Astrocyte (in vitro differentiated cells and primary cell): ENCODE results near the gene NSUN6. TPM values are rescaled to one million over a fixed set of nuclear protein-coding genes. Genes with fewer than 3 reads are reported as not detected.
"Not testable (repeated sequence)": the region's sequence is repeated elsewhere in the genome, so short reads cannot be mapped to it uniquely, and the experiment has no call there.

ENCODE experiments used
- DNase-seq: peaks from one replicate; pipeline ENCODE4 v3.0.0-alpha.2; 2010; ENCODE audit warnings: low read depth
- FAIRE-seq: peaks from 2 replicates; lab custom pipeline; 2011; peaks lifted over from hg19 to GRCh38; lab: Jason Lieb, UNC
- H2AFZ ChIP-seq: 2 replicates; pipeline ENCODE4 v1.6.0; 2012; ENCODE audit warnings: low read depth, low read length, inconsistent platforms
- H3K27ac ChIP-seq: 2 replicates; pipeline ENCODE4 v1.5.1; 2011; ENCODE audit warnings: low read depth, low read length, inconsistent platforms
- H3K27me3 ChIP-seq: 2 replicates; pipeline ENCODE4 v1.6.0; 2011; ENCODE audit warnings: low read length, inconsistent platforms; ENCODE audit not compliant: insufficient read depth
- H3K36me3 ChIP-seq: 2 replicates; pipeline ENCODE4 v1.5.1; 2011; ENCODE audit warnings: low read length, inconsistent platforms; ENCODE audit not compliant: insufficient read depth
- H3K4me1 ChIP-seq: 2 replicates; pipeline ENCODE4 v1.5.1; 2011; ENCODE audit warnings: low read length, inconsistent platforms; ENCODE audit not compliant: insufficient read depth
- H3K4me2 ChIP-seq: 2 replicates; pipeline ENCODE4 v1.6.0; 2012; ENCODE audit warnings: low read length, inconsistent platforms
- H3K4me3 ChIP-seq: 2 replicates; pipeline ENCODE4 v1.5.1; 2011; ENCODE audit warnings: low read depth, mild to moderate bottlenecking, low read length, inconsistent platforms; ENCODE audit not compliant: insufficient read depth
- H3K79me2 ChIP-seq: 2 replicates; pipeline ENCODE4 v1.6.0; 2012; ENCODE audit warnings: mild to moderate bottlenecking, low read length, inconsistent platforms; ENCODE audit not compliant: insufficient read depth
- H3K9ac ChIP-seq: 2 replicates; pipeline ENCODE4 v1.6.0; 2012; ENCODE audit warnings: mild to moderate bottlenecking, low read length, inconsistent platforms
- H3K9me3 ChIP-seq: 2 replicates; pipeline ENCODE4 v1.5.1; 2012; ENCODE audit warnings: low read depth, mild to moderate bottlenecking, low read length, inconsistent platforms; ENCODE audit not compliant: insufficient read depth
- H4K20me1 ChIP-seq: 2 replicates; pipeline ENCODE4 v1.6.0; 2012; ENCODE audit warnings: low read length, inconsistent platforms; ENCODE audit not compliant: insufficient read depth
- H3K27ac Mint-ChIP-seq: one replicate; pipeline ENCODE4 v1.8.0; 2021; ENCODE audit warnings: mild to moderate bottlenecking, mixed read lengths; ENCODE audit not compliant: unreplicated experiment
- H3K27me3 Mint-ChIP-seq: one replicate; pipeline ENCODE4 v1.8.0; 2021; ENCODE audit warnings: low read depth, mixed read lengths; ENCODE audit not compliant: unreplicated experiment
- H3K36me3 Mint-ChIP-seq: one replicate; pipeline ENCODE4 v1.8.0; 2021; ENCODE audit warnings: low read depth, mixed read lengths; ENCODE audit not compliant: unreplicated experiment
- H3K4me1 Mint-ChIP-seq: one replicate; pipeline ENCODE4 v1.8.0; 2021; ENCODE audit warnings: low read depth, mixed read lengths; ENCODE audit not compliant: unreplicated experiment
- H3K4me3 Mint-ChIP-seq: one replicate; pipeline ENCODE4 v1.8.0; 2021; ENCODE audit warnings: mild to moderate bottlenecking, moderate library complexity, mixed read lengths; ENCODE audit not compliant: unreplicated experiment
- H3K9me3 Mint-ChIP-seq: one replicate; pipeline ENCODE4 v1.8.0; 2021; ENCODE audit warnings: mild to moderate bottlenecking, mixed read lengths; ENCODE audit not compliant: unreplicated experiment
- CTCF ChIP-seq: IDR thresholded peaks from 2 replicates; pipeline ENCODE4 v1.5.1; 2011; ENCODE audit warnings: low read depth, mild to moderate bottlenecking, inconsistent platforms, low read length, moderate library complexity; ENCODE audit not compliant: insufficient read depth
- EZH2 ChIP-seq: IDR thresholded peaks from 2 replicates; pipeline ENCODE4 v1.6.1; 2012; ENCODE audit warnings: mild to moderate bottlenecking, low read length, inconsistent platforms; ENCODE audit not compliant: insufficient read depth
- total RNA-seq: library from RNA; stranded (reverse); gene quantifications from 2 replicates; pipeline ENCODE4 v1.2.1, GENCODE V29; 2021

NSUN6 gene
- total RNA-seq, 1 donor from 2014 or later: 7.3 TPM

DNA sequence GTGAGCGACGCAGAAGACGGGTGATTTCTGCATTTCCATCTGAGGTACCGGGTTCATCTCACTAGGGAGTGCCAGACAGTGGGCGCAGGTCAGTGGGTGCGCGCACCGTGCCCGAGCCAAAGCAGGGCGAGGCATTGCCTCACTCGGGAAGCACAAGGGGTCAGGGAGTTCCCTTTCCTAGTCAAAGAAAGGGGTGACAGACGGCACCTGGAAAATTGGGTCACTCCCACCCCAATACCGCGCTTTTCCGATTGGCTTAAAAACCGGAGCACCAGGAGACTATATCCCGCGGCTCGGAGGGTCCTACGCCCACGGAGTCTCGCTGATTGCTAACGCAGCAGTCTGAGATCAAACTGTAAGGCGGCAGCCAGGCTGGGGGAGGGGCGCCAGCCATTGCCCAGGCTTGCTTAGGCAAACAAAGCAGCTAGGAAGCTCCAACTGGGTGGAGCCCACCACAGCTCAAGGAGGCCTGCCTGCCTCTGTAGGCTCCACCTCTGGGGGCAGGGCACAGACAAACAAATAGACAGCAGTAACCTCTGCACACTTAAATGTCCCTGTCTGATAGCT lies 23.9 kb downstream of the NSUN6 start:
- H3K79me2 ChIP-seq, H3K36me3 ChIP-seq, H3K4me1 ChIP-seq, H3K9me3 ChIP-seq, H3K27me3 Mint-ChIP-seq, H3K27me3 ChIP-seq, H4K20me1 ChIP-seq, H3K9me3 Mint-ChIP-seq, FAIRE-seq, H3K36me3 Mint-ChIP-seq: not testable (repeated sequence)
- DNase-seq: peak; percentile 56
- Histone ChIP-seq H3K4me2 (peak overlapping the region; percentile 85), H3K4me3 (peak overlapping the region; percentile 55), H3K9ac (peak overlapping the region; percentile 84), H3K27ac (peak overlapping the region; percentile 57), H2AFZ (peak overlapping the region; percentile 81)
- peak overlapping the region; percentile 92 for H3K27ac Mint-ChIP-seq
- peaks cover 18% of the 10 kb centered on the region for H3K4me1 Mint-ChIP-seq
- peak overlapping the region; percentile 83 for H3K4me3 Mint-ChIP-seq

GRCh38 chr10:18625886-18626285 lies 25.5 kb downstream of the NSUN6 start:
- Mint-ChIP-seq H3K27me3 (no peaks in the 10 kb centered on the region), H3K4me3 (no peak overlapping the region), H3K4me1 (peaks cover 21% of the 10 kb centered on the region), H3K36me3 (peaks cover 3% of the 10 kb centered on the region), H3K9me3 (peaks cover 6% of the 10 kb centered on the region), H3K27ac (no peak overlapping the region)
- H3K36me3 ChIP-seq: peaks cover under 1% of the 10 kb centered on the region
- no peaks in the 10 kb centered on the region for H4K20me1 ChIP-seq
- no peaks in the 10 kb centered on the region for H3K4me1 ChIP-seq
- H2AFZ ChIP-seq: no peak overlapping the region
- H3K27ac ChIP-seq: no peak overlapping the region
- H3K9me3 ChIP-seq: no peaks in the 10 kb centered on the region
- H3K4me2 ChIP-seq: no peak overlapping the region
- no peak overlapping the region for H3K9ac ChIP-seq
- no peaks in the 10 kb centered on the region for H3K79me2 ChIP-seq
- no peak for TF ChIP-seq EZH2
- TF ChIP-seq CTCF: no peak
- no peak overlapping the region for H3K4me3 ChIP-seq
- DNase-seq: no peak
- H3K27me3 ChIP-seq: no peaks in the 10 kb centered on the region
- FAIRE-seq: no peak

GRCh38 chr10:18623671-18624070 lies 27.7 kb downstream of the NSUN6 start:
- not testable (repeated sequence) for H3K4me3 ChIP-seq, H2AFZ ChIP-seq, H3K27ac ChIP-seq, H3K79me2 ChIP-seq, FAIRE-seq, H3K4me2 ChIP-seq, H3K9ac ChIP-seq, H3K4me1 ChIP-seq, H3K9me3 ChIP-seq, H3K27me3 ChIP-seq, H3K36me3 ChIP-seq, H4K20me1 ChIP-seq, H3K27me3 Mint-ChIP-seq, H3K9me3 Mint-ChIP-seq, H3K36me3 Mint-ChIP-seq
- DNase-seq: peak; percentile 69
- H3K4me3 Mint-ChIP-seq: peak overlapping the region; percentile 50
- peaks cover 25% of the 10 kb centered on the region for H3K4me1 Mint-ChIP-seq
- peak overlapping the region; percentile 79 for H3K27ac Mint-ChIP-seq
